Measurements from ENCODE around the gene INPP5K. TPM values are rescaled to one million over a fixed set of nuclear protein-coding genes. Genes with fewer than 3 reads are reported as not detected.

Gene INPP5K
- total RNA-seq, 1 donor, result 19.9 TPM

- H3K4me3 ChIP-seq (ENCODE audit: low read depth, low read length), result peak overlapping the region; percentile 78
- DNase-seq (ENCODE audit: low read depth), result peak; percentile 53
- no peak for TF ChIP-seq CTCF (IDR thresholded peaks at IDR 0.05; ENCODE audit: insufficient read depth, low read depth, low read length)
Measured at GRCh38 chr17:1491443-1492248, 24.8 kb downstream of the INPP5K start.

- no peak for TF ChIP-seq CTCF (IDR thresholded peaks at IDR 0.05; ENCODE audit: insufficient read depth, low read depth, low read length)
- peak overlapping the region; percentile 78 for H3K4me3 ChIP-seq (ENCODE audit: low read depth, low read length)
- DNase-seq (ENCODE audit: low read depth), result peak; percentile 48
Measured at GRCh38 chr17:1490643-1491442, 25.6 kb downstream of the INPP5K start.

- DNase-seq (ENCODE audit: low read depth), result no peak
- H3K4me3 ChIP-seq (ENCODE audit: low read depth, low read length), result peak overlapping the region; percentile 59
- TF ChIP-seq CTCF (IDR thresholded peaks at IDR 0.05; ENCODE audit: insufficient read depth, low read depth, low read length), result no peak
Measured at GRCh38 chr17:1488826-1489270, 27.6 kb downstream of the INPP5K start.

GRCh38 chr17:1487939-1488825 is 28.2 kb downstream of the INPP5K start:
- peak overlapping the region; percentile 59 for H3K4me3 ChIP-seq (ENCODE audit: low read depth, low read length)
- DNase-seq (ENCODE audit: low read depth), result peak; percentile 90
- no peak for TF ChIP-seq CTCF (IDR thresholded peaks at IDR 0.05; ENCODE audit: insufficient read depth, low read depth, low read length)

GRCh38 chr17:1486802-1487695 is 29.4 kb downstream of the INPP5K start:
- TF ChIP-seq CTCF (IDR thresholded peaks at IDR 0.05; ENCODE audit: insufficient read depth, low read depth, low read length), result peak; percentile 5
- H3K4me3 ChIP-seq (ENCODE audit: low read depth, low read length), result peak overlapping the region; percentile 39
- peak; percentile 79 for DNase-seq (ENCODE audit: low read depth)
